ENCODE data around the gene EDN1. TPM values are rescaled to one million over a fixed set of nuclear protein-coding genes. Genes with fewer than 3 reads are reported as not detected.

Gene EDN1
- total and polyA plus RNA-seq, 2 donors (not counting 1 experiment from before 2014, with no cell fraction given): 0.17 to 10.1 TPM

- Histone ChIP-seq H3K79me2 (ENCODE audit: control insufficient read depth, insufficient read depth, low read length) (no peaks in the 10 kb centered on the region), H3K9me3 (ENCODE audit: control insufficient read depth, insufficient read depth, low read depth, low read length) (no peaks in the 10 kb centered on the region), H3K4me3 (replicated peaks in 1 of 4; ENCODE audit: control extremely low read depth in 1 of 4, insufficient read depth in 1 of 4, low read depth in 3 of 4, low read length in 4 of 4) (no peak overlapping the region), H3K4me2 (ENCODE audit: extremely low read depth, insufficient read depth, low read length) (no peak overlapping the region), H3K27ac (ENCODE audit: insufficient read depth, low read length) (no peak overlapping the region), H3K9ac (ENCODE audit: insufficient read depth, low read length) (no peak overlapping the region), H4K20me1 (ENCODE audit: control insufficient read depth, extremely low read depth, insufficient read depth, low read length) (no peaks in the 10 kb centered on the region), H3K4me1 (ENCODE audit: control insufficient read depth, extremely low read depth, insufficient read depth, low read length) (no peaks in the 10 kb centered on the region), H3K36me3 (ENCODE audit: control insufficient read depth, insufficient read depth, low read length) (no peaks in the 10 kb centered on the region), H3K27me3 (ENCODE audit: control insufficient read depth, insufficient read depth, low read length) (no peaks in the 10 kb centered on the region), H2AFZ (ENCODE audit: low read length) (no peak overlapping the region)
- DNase-seq (ENCODE audit: low read depth in 2 of 2): no peak
- TF ChIP-seq, protein P1, sequence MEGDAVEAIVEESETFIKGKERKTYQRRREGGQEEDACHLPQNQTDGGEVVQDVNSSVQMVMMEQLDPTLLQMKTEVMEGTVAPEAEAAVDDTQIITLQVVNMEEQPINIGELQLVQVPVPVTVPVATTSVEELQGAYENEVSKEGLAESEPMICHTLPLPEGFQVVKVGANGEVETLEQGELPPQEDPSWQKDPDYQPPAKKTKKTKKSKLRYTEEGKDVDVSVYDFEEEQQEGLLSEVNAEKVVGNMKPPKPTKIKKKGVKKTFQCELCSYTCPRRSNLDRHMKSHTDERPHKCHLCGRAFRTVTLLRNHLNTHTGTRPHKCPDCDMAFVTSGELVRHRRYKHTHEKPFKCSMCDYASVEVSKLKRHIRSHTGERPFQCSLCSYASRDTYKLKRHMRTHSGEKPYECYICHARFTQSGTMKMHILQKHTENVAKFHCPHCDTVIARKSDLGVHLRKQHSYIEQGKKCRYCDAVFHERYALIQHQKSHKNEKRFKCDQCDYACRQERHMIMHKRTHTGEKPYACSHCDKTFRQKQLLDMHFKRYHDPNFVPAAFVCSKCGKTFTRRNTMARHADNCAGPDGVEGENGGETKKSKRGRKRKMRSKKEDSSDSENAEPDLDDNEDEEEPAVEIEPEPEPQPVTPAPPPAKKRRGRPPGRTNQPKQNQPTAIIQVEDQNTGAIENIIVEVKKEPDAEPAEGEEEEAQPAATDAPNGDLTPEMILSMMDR (conservative IDR thresholded peaks at IDR 0.05 in 1 of 2, IDR thresholded peaks at IDR 0.05 in 1 of 2; ENCODE audit: low read depth in 1 of 2, low read length in 2 of 2): no peak
- no peak for TF ChIP-seq EZH2 (IDR thresholded peaks at IDR 0.05; ENCODE audit: low read length, missing control alignments)
Observed at GRCh38 chr6:12333128-12333527, 43.0 kb downstream of the EDN1 start.

GRCh38 chr6:12334526-12335130, 44.5 kb downstream of the EDN1 start:
- DNase-seq (ENCODE audit: low read depth in 2 of 2): no peak
- H3K4me1 ChIP-seq (ENCODE audit: control insufficient read depth, extremely low read depth, insufficient read depth, low read length): no peaks in the 10 kb centered on the region
- H3K9ac ChIP-seq (ENCODE audit: insufficient read depth, low read length): no peak overlapping the region
- no peak overlapping the region for H3K27ac ChIP-seq (ENCODE audit: insufficient read depth, low read length)
- no peaks in the 10 kb centered on the region for H4K20me1 ChIP-seq (ENCODE audit: control insufficient read depth, extremely low read depth, insufficient read depth, low read length)
- no peak overlapping the region for H3K4me3 ChIP-seq (replicated peaks in 1 of 4; ENCODE audit: control extremely low read depth in 1 of 4, insufficient read depth in 1 of 4, low read depth in 3 of 4, low read length in 4 of 4)
- no peaks in the 10 kb centered on the region for H3K36me3 ChIP-seq (ENCODE audit: control insufficient read depth, insufficient read depth, low read length)
- TF ChIP-seq EZH2 (IDR thresholded peaks at IDR 0.05; ENCODE audit: low read length, missing control alignments): no peak
- TF ChIP-seq, protein P1 (conservative IDR thresholded peaks at IDR 0.05 in 1 of 2, IDR thresholded peaks at IDR 0.05 in 1 of 2; ENCODE audit: low read depth in 1 of 2, low read length in 2 of 2): no peak
- H3K4me2 ChIP-seq (ENCODE audit: extremely low read depth, insufficient read depth, low read length): no peak overlapping the region
- no peaks in the 10 kb centered on the region for H3K79me2 ChIP-seq (ENCODE audit: control insufficient read depth, insufficient read depth, low read length)
- H3K9me3 ChIP-seq (ENCODE audit: control insufficient read depth, insufficient read depth, low read depth, low read length): no peaks in the 10 kb centered on the region
- H2AFZ ChIP-seq (ENCODE audit: low read length): no peak overlapping the region
- H3K27me3 ChIP-seq (ENCODE audit: control insufficient read depth, insufficient read depth, low read length): no peaks in the 10 kb centered on the region

- H3K9me3 ChIP-seq (ENCODE audit: control insufficient read depth, insufficient read depth, low read depth, low read length): no peaks in the 10 kb centered on the region
- H3K4me2 ChIP-seq (ENCODE audit: extremely low read depth, insufficient read depth, low read length): no peak overlapping the region
- no peaks in the 10 kb centered on the region for H3K79me2 ChIP-seq (ENCODE audit: control insufficient read depth, insufficient read depth, low read length)
- no peaks in the 10 kb centered on the region for H3K27me3 ChIP-seq (ENCODE audit: control insufficient read depth, insufficient read depth, low read length)
- no peak overlapping the region for H3K9ac ChIP-seq (ENCODE audit: insufficient read depth, low read length)
- no peak for TF ChIP-seq EZH2 (IDR thresholded peaks at IDR 0.05; ENCODE audit: low read length, missing control alignments)
- TF ChIP-seq, protein P1 (conservative IDR thresholded peaks at IDR 0.05 in 1 of 2, IDR thresholded peaks at IDR 0.05 in 1 of 2; ENCODE audit: low read depth in 1 of 2, low read length in 2 of 2): no peak
- no peaks in the 10 kb centered on the region for H4K20me1 ChIP-seq (ENCODE audit: control insufficient read depth, extremely low read depth, insufficient read depth, low read length)
- no peaks in the 10 kb centered on the region for H3K36me3 ChIP-seq (ENCODE audit: control insufficient read depth, insufficient read depth, low read length)
- no peak overlapping the region for H2AFZ ChIP-seq (ENCODE audit: low read length)
- H3K27ac ChIP-seq (ENCODE audit: insufficient read depth, low read length): no peak overlapping the region
- no peak for DNase-seq (ENCODE audit: low read depth in 2 of 2)
- no peak overlapping the region for H3K4me3 ChIP-seq (replicated peaks in 1 of 4; ENCODE audit: control extremely low read depth in 1 of 4, insufficient read depth in 1 of 4, low read depth in 3 of 4, low read length in 4 of 4)
- H3K4me1 ChIP-seq (ENCODE audit: control insufficient read depth, extremely low read depth, insufficient read depth, low read length): no peaks in the 10 kb centered on the region
Observed at GRCh38 chr6:12335131-12335527, 45.0 kb downstream of the EDN1 start.

Data from fibroblast of lung (primary cell).